NOMO-1 treated with dmso at 0.1 percent for 144 hours (cell line): Measurements from ENCODE around the gene TCF15.

Source experiments
- DNase-seq: peaks from one replicate; lab custom pipeline; 2025; ENCODE audit not compliant: unreplicated experiment; lab: John Stamatoyannopoulos, UW

Gene TCF15

DNA sequence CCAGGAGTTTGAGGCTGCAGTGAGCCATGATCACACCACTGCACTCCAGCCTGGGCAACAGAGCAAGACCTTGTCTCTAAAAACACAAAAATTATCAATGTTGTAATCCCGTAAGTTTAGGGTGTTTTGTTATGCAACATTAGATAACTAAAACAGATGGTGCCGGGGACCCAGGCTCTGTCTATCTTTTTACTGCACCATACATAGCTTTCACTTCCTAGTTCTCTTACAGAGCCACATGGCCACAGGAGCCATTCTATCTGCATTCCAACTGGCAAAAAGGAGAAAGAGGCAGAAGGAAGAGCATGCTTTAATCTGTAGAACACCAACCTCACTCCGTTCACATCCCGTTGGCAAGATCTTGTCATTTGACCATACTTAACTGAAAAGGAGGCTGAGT lies 5.4 kb upstream of the TCF15 start:
- DNase-seq: peak; percentile 79

DNA sequence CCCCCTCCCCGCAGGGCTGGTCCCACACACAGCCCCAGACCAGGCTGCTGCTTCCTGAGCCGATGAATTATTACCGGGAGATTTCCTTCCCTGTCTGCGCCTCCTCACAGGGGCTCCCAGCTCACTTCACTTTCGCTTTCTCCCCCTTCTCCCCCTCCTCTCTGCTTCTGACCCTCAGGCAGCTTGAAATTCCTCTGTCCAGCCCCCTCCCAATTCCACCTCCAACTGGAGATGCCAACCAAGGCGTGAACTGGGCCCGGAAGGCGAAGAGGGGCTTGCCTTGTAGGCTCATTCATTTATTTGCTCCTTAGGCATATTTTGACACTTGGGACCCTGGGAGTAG lies 1.7 kb upstream of the TCF15 start:
- no peak for DNase-seq

DNA sequence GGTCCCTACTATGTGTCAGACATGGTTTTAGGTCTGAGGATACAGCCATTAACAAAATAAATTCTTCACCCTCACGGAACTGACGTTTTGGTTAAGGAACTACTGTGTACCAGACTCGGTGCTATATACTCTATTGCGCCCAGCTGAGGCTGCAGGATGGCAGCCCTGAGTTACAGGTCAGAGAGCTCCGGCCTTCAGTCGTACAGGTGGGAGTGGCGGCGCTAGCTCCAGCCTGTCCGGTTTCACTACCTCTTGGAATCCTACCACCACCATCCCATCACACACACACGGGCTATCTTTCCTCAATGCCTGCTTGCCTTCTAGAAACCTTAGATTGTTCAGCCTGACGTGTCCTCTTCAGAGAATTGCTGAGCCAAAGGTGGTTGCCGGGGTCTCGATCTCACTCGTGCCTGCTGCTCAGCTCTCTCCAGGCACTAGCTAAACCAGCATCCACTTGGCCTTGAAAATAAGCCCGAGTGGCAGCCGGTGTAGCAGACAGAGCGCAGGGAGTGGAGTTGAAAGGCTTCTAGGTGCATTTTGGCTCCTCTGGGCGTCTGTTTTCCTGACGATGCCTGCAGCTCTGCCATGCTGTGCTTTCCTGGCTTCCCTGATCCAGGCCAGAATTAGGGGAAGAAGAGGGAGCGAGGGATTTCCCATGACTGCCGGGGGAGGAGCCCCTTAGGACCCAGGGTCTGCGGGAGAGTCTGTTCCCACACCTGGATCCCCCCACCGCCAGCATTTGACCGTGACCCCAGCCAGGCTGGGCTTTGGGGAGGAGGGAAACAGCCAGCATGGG lies 1.1 kb upstream of the TCF15 start:
- no peak for DNase-seq

DNA sequence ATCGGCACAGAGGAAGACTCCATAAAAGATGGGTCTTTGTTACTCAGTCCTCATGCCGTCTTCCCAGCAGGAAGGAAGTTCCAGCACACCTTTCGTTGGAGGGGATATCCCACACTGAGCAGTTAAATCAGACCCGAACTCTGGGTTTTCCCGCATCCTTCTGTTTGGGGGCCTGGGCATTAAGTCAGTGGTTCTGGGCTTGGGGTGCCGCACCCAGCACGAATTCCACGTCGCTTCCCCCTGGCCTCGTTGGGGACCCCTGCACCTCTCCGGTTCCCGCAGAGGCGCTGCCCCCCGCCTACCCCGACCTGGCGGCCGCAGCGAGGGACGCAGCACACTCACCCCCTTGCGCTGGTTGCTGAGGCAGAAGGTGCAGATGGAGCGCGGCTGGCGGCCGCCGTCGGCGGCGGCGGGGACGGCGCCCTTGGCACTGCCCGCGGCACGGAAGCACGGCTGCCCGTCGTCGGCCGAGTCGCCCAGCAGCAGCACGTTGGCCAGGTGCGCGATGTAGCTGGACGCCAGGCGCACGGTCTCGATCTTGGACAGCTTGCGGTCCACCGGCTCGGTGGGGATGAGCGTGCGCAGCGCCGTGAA lies 641 bp downstream of the TCF15 start:
- DNase-seq: no peak

DNA sequence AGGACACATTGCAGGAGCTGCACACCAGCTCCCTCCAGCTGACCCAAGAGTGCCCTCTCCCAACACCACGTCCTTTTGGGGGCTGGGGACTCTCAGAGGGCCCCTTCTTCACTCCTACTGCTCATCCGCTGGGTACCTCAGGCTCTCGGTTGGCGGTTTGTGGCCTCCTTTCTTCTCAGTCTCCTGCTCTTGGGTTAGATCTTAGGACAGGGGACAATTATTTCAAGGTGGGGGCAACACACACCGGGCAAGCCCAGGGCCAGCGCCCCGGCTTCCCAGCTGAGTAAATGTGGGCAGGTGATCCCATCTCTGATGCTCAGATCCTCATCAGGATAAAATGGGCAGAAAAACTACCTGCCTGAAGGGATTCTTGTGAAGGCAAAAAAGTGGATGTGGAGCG lies 1.1 kb downstream of the TCF15 start:
- DNase-seq: no peak

DNA sequence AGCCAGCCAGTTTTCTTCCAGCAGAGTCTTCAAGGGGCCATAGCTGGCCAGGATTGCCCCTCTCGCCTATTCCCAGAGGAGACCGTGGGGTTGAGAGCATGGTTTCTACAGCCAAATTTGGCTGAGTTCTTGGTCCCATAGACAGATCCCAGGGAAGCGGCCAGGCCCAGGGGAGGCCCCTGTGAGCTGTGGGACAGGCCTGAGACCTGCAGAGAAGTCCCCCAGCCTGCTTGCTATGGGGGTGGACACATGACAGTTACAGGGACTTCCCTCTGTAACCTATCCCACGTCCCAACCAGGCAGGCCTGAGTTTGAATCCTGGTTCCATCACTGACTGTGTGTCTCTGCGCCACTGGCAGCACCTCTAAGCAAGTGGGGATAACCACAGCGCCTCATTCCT lies 2.6 kb downstream of the TCF15 start:
- DNase-seq: no peak

DNA sequence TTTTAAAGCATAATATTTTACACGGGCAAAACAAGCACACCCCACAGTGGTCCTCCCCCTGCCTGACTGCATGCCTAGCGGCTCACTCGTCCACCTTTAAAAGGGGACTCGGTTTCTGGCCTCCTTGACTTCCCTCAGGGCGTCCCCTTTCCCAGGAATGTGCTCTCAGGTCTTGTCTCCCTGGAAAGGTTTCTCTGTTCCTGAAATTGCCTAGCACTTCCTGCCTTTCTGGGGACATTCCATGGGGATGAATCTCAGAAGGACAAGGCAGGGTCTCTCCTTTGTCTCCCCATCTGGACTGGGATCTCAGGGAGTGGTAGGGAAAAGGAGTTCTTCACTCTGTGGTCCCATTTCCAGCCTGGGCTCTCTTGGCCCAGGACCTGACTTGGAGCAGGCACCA lies 4.9 kb downstream of the TCF15 start:
- DNase-seq: no peak

DNA sequence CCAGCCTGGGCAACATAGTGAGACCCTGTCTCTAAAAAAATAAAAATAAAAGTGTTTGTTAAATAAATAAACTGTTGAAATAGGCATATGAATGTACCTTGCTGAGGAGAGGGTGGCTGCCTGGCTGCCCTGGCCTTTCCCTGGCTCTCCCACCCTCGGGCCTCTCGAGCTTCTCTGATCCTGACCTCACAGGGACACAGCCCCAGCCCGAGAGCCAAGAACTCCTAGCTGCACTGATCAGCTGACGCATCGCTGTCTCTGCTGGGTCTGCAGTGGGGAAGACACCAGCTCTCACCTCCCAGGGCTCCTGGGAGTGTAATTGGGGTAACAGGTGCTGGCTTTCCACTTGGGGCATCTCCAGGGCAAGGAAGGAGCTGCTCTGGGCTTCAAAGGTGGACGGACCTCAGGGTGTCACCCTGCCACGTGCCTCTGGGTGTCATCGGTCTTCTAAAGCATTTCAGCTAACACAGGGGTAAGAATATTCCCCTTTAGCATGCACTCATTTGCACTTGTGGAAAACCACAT lies 6.9 kb downstream of the TCF15 start:
- no peak for DNase-seq

DNA sequence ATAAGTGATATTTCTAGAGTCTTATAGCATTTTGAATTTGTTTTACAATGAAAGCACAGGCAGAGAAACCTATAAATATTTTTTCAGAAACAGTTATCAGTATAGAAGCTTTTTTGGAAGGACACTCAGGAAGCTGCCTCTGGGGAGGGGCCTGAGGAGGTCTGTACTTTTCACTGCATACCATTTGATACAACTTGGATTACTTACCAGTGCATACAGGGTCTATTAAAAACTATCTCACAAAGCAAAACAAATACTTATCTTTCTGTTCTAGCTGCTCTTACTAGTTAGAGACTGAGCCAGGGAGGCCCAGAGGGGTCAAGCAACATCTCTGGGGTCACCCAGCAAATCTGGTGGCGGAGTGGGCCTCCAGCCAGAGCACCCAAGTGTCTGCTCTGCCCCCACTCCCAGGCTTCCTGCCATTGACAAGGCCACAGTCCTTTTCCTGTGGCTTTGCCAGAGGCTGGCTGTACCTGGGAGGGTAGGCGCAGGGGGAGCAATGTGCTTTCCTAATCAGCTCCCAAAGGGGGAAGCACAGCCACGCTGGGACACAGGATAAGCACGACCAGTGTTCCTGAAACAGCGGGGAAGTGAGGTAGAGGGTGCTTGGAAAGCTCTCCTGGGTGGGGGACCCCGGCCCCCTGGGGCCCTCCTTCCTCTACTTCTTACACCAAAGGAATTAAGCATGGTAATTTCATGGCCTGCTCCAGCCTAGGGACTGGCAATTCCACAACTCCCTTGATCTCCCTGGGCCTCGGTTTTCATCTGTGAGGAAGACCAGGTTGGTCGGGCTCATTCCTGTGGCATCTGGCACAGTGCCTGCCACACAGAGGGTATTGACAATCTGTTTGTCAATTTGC lies 7.8 kb downstream of the TCF15 start:
- no peak for DNase-seq

DNA sequence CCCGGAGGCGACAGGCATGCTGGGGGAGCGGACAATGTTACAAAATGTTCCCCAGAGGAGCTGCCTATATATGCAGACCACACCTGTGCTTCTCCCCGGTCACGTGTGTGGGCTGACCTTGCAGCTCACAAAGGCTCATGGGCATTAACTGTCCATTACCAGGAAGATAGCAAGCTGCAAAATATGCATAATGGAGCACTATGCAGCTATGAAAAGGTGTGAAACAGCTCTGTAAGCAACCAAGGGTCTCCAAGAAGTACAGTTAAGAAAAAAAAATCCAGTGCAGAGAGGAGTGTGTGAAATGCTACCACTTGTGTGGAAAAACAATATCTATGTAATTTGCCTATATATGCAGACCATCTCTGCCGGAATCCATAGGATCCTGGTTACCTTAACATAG lies 9.4 kb downstream of the TCF15 start:
- no peak for DNase-seq

DNA sequence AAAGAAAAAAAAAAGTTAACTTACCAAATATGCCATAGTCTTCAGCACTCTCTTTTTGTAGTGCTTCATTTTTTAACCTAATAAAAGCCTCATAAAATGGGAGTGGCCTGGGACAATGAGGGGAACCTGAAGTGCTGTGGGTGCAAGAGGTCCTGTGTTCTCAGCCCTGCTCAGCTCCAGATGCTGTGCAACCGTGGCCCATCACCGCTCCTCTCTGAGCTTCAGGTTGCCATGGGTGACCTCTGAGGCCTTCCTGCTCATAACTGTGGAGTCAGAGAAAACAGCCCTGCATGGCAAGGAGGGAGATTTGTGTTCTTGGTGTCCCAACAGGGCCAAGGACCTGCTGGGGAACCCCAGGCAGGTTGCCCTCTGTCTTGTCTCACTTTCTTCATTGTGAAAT lies 10.0 kb downstream of the TCF15 start:
- no peak for DNase-seq

DNA sequence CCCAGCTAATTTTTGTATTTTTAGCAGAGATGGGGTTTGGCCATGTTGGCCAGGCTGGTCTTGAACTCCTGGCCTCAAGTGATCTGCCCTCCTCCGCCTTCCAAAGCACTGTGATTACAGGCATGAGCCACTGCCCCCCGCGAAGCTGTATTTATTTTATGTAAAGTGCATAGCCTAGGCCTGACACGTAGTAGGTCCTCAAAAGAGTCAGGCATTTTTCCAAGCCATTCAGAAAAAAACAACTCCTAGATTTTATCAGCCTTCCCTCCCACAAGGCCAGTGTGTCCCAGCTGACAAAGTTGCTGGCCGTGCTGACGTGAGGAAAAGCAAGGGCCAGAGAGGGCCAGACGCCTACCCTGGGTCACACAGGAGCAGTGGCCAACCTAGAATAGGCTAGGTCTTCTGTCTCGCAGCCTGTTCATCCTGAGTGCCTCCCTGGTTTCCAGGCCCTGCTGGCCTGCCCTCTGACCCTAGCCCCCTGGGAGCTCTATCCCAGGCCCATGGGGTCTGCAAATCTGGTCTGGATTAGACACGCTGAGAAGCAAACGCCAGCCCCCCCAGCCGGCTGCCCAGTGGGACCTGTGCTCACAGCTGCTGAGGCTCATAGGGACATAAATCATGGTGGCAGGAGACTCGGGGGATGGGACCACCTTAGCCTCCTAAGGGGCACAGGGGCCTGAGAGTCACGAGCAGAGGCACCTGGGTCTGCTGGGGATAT lies 11.8 kb downstream of the TCF15 start:
- DNase-seq: no peak

DNA sequence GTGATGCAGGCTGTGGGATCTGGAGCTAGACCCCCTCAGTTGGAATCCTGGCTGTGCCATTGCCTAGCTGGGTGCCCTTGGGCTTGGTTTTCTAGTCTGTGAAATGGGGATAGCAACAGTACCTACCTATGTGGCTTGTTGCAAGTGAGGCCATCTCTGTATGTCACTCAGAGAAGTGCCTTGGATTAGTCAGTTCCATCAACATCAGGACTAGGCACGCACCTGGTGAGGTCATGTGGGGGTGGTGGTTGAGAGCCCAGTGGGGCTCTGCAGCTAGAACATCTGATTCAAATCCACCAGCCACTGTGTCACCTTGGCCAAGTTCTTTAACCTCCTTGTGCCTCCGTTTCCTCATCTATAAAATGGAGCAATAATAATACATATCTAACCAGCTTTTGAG lies 12.5 kb downstream of the TCF15 start:
- DNase-seq: no peak

DNA sequence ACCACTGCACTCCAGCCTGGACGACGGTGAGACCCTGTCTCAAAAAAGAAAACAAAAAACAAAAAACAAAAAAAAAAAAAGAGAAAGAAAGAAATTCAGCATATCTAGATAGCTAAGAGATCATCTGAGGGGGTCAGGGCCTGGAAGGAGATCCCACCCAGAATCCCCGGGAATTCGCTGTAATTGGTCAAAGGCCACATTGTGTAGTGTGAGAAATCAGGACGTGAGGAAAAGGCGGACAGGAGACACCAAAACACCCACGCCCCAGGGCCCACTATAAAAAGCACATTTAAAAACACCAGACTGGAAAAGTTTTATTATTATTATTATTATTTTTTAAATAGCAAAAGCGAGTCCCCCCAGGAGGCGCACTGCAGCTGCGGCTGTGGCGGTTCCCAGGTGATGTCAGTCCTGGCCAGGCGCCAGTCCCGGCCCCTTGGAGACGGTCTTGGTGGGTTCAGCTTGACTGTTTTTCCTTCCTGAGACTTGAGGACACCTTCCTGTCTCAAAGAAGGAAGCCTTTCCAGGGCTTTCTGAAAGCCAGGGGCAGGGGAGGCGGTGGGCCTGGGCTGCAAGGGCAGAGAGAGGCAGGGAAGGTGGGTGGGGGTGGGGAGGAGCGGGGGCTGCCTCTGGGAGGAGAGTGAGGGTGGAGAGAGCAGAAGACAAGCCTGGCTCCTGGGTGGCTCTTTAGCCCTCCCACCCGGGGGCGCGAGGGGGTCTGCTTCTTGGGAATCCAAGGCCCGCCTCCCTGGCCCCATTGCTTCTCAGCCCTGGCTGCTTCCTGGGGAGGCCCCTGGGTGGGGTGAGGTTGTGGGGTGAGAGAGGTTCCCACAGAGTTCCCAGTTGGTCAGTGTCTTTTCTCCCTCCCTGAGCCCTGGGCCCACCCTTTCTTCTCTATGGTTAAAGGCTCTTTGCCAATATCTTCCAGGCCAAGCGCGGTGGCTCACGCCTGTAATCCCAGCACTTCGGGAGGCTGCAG lies 14.5 kb downstream of the TCF15 start:
- no peak for DNase-seq

DNA sequence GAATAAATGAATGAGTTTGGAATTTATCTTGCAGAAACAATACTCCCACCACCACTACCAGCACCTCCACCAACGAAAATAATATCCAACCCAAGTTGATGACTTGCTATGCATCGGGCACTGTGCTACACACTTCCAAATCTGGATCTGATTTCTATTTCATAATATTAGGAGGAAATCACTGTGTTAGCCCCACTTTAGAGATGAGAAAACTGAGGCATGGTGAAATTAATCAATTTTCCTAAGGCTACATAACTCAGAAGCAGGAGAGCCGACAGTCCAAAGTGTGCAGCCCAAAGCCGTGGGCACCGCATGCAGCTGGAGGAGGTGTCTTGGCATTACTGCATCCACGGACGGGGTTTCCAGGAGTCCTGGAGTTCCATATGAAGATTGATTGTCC lies 17.6 kb downstream of the TCF15 start:
- DNase-seq: no peak

DNA sequence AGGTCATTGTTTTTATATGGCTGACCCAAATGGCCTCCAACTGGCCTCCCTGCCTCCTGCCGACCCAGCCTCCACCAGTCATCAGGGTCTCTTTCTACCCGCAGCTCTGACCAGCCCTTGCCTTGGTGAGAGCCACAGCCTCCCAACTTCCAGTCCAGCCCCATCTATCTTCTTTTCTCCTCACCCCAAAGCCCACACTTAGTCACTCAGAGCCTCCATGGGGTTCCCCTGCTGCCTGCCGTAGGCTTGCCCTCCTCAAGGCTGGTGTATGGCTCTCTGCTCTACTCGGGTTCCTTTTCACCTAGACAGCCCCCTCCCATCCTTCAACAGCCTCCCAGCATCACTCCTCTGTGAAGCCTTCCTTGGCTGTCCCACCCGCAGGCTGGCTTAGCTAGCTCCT lies 18.2 kb downstream of the TCF15 start:
- DNase-seq: no peak

DNA sequence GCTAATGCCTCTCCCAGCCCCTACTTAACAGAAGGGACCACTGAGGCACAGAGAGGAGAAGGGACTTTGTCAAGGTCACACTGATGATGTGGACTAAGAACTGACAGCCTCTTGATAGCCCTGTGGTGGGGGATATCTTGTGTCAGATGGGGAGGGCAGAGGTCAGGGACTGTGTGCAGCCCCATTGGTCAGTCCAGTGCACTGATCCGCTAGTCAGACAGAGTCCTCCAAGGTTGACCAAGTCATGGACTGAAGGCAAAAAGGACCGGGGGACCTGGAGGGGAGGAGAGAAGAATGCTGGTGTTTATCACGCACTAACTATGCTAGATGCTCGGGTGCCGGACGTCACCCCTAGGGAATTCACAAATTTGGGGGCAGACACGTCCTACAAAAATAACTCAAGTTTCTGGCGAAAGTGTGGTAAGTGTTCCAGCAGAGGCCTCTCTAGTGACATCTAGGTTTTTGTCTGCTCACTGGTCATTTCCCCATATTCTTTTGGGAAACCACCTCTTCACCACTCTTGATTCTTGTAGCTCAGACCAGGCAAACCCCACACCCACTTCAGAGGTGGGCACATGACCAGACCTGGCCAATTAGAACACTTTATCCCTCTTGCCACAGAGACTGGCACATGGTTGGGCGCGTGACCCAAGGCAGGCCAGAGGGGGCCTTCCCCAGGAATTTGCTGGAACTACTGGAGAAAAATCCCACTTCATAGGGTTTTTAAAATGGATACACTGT lies 21.0 kb downstream of the TCF15 start:
- peak; percentile 45 for DNase-seq

DNA sequence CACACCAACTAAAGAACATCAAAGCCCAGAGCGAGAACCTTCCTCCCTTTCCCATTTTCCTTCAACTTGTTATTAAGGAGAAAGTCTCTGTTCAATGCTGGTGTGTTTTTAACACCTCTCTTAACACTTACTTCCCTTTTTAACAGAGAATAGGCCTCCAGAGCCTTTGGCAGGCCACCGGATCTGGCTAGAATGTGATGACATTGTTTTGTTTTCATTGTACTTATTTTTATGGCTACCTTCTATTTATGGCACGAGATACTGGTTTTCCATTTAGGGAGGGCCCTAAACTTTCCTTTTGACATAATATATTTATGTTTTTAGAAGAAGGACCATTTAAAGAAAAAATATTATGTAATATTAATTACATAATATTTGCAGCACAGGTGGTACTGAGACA lies 21.6 kb downstream of the TCF15 start:
- DNase-seq: peak; percentile 44

DNA sequence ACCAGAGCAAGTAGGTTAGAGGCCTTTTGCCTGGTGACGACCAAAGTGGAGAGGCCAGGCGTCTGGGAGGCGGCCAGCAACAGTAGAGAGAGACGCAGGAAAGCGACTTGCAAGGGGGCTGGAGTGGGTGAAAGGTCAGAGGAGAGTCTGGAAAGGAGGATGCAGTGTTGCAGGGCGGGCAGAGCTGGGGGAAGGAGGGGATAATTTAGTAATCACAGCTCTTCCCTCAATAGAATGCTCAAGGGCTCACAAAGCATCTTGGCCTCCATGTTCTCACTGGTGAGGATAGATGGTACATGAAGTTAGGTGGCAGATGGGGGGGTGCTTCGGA lies 25.2 kb downstream of the TCF15 start:
- no peak for DNase-seq
